ENCODE measurements around the gene PPFIBP2.
A peak's percentile ranks its signal among the peaks of the same experiment; 100 is the strongest.
"Not testable (repeated sequence)": the region's sequence is repeated elsewhere in the genome, so short reads cannot be mapped to it uniquely, and the experiment has no call there.

Gene PPFIBP2

GRCh38 chr11:7511401-7511800, 2.4 kb upstream of the PPFIBP2 start:
- DNase-seq (ENCODE audit: extremely low read depth, low read depth), result no peak
- TF ChIP-seq CTCF (IDR thresholded peaks at IDR 0.05; ENCODE audit: low read depth, low read length), result no peak

GRCh38 chr11:7512525-7513233, 1.1 kb upstream of the PPFIBP2 start:
- TF ChIP-seq CTCF (IDR thresholded peaks at IDR 0.05; ENCODE audit: low read depth, low read length), result peak; percentile 23
- DNase-seq (ENCODE audit: extremely low read depth, low read depth), result peak; percentile 48

GRCh38 chr11:7514099-7514591, 346 bp downstream of the PPFIBP2 start:
- TF ChIP-seq CTCF (IDR thresholded peaks at IDR 0.05; ENCODE audit: low read depth, low read length), result no peak
- no peak for DNase-seq (ENCODE audit: extremely low read depth, low read depth)

GRCh38 chr11:7515447-7515886, 1.7 kb downstream of the PPFIBP2 start:
- no peak for TF ChIP-seq CTCF (IDR thresholded peaks at IDR 0.05; ENCODE audit: low read depth, low read length)
- no peak for DNase-seq (ENCODE audit: extremely low read depth, low read depth)

- no peak for TF ChIP-seq CTCF (IDR thresholded peaks at IDR 0.05; ENCODE audit: low read depth, low read length)
- DNase-seq (ENCODE audit: extremely low read depth, low read depth), result no peak
These were observed 2.7 kb downstream of the PPFIBP2 start for GRCh38 chr11:7516475-7516874.

GRCh38 chr11:7517743-7518142, 3.9 kb downstream of the PPFIBP2 start:
- DNase-seq (ENCODE audit: extremely low read depth, low read depth), result not testable (repeated sequence)

- TF ChIP-seq CTCF (IDR thresholded peaks at IDR 0.05; ENCODE audit: low read depth, low read length), result no peak
- no peak for DNase-seq (ENCODE audit: extremely low read depth, low read depth)
These were observed 5.2 kb downstream of the PPFIBP2 start for GRCh38 chr11:7518811-7519562.

All from AG09319 (cell line).